Measurements from ENCODE around the gene CUL5.

- TF ChIP-seq CTCF (IDR thresholded peaks at IDR 0.05; ENCODE audit: low read depth, low read length) (no peak), EZH2phosphoT487 (IDR thresholded peaks at IDR 0.05; ENCODE audit: low read depth) (no peak)
Observed at GRCh38 chr11:107969219-107969618, 39.5 kb upstream of the CUL5 start.

All from OCI-LY3 (cell line).